SU-DHL-6 (cell line): ENCODE measurements around the gene TMEM223.

Experiments used
- EZH2phosphoT487 ChIP-seq: fragments of 200-600 bp; sonication (generic), shearing (Covaris generic); conservative IDR thresholded peaks from 2 replicates; pipeline ENCODE4 v1.6.1; 2018; ENCODE audit warnings: mild to moderate bottlenecking, antibody characterized with exemption, low read length, moderate library complexity, mixed read lengths
- TF ChIP-seq, protein P1 (sequence below): fragments of 200-600 bp; sonication (generic); IDR thresholded peaks from one replicate; pipeline ENCODE4 v1.5.1; 2017; ENCODE audit warnings: antibody characterized with exemption, mild to moderate bottlenecking, low read length, moderate library complexity; ENCODE audit not compliant: insufficient read depth, poor library complexity, severe bottlenecking

DNA sequence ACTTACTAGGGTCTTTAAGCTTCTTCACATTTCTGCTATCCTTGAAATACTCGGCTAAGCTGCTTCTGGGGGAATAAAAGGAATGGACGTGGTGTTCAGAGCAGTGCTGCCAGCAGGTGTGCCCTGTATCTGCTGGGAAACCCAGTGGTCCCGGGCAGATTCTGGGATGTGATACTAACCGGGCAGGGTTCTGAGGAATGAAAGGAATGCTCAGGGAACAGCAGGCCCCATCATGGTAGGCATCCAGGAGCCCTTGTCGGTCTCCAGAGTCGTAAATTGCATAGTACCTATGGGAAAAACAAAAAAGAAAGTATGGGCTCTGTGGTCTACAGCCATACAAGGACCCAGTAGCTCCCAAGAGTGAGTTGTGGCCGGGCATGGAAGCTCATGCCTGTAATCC lies 4.5 kb upstream of the TMEM223 start:
- TF ChIP-seq, protein P1, sequence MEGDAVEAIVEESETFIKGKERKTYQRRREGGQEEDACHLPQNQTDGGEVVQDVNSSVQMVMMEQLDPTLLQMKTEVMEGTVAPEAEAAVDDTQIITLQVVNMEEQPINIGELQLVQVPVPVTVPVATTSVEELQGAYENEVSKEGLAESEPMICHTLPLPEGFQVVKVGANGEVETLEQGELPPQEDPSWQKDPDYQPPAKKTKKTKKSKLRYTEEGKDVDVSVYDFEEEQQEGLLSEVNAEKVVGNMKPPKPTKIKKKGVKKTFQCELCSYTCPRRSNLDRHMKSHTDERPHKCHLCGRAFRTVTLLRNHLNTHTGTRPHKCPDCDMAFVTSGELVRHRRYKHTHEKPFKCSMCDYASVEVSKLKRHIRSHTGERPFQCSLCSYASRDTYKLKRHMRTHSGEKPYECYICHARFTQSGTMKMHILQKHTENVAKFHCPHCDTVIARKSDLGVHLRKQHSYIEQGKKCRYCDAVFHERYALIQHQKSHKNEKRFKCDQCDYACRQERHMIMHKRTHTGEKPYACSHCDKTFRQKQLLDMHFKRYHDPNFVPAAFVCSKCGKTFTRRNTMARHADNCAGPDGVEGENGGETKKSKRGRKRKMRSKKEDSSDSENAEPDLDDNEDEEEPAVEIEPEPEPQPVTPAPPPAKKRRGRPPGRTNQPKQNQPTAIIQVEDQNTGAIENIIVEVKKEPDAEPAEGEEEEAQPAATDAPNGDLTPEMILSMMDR = no peak
- TF ChIP-seq EZH2phosphoT487 = no peak
